ENCODE measurements around the gene SHKBP1. TPM values are rescaled to one million over a fixed set of nuclear protein-coding genes. Genes with fewer than 3 reads are reported as not detected.
A peak's percentile ranks its signal among the peaks of the same experiment; 100 is the strongest.

SHKBP1 gene
- total and polyA plus RNA-seq, 9 of the 15 experiments (the other 6 are each of a cell fraction or from before 2014, with no cell fraction given), result 1.2 to 58.1 (median 22.3) TPM

GRCh38 chr19:40529093-40529954 is 47.3 kb upstream of the SHKBP1 start (continued):
- TF ChIP-seq E2F8 (IDR thresholded peaks at IDR 0.05; ENCODE audit: low read depth, partially characterized antibody), result peak; percentile 31
- TF ChIP-seq, protein P1, sequence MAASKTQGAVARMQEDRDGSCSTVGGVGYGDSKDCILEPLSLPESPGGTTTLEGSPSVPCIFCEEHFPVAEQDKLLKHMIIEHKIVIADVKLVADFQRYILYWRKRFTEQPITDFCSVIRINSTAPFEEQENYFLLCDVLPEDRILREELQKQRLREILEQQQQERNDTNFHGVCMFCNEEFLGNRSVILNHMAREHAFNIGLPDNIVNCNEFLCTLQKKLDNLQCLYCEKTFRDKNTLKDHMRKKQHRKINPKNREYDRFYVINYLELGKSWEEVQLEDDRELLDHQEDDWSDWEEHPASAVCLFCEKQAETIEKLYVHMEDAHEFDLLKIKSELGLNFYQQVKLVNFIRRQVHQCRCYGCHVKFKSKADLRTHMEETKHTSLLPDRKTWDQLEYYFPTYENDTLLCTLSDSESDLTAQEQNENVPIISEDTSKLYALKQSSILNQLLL (CRISPR knock-in tag; IDR thresholded peaks at IDR 0.05; ENCODE audit: borderline replicate concordance), result no peak
- TF ChIP-seq, protein P2, sequence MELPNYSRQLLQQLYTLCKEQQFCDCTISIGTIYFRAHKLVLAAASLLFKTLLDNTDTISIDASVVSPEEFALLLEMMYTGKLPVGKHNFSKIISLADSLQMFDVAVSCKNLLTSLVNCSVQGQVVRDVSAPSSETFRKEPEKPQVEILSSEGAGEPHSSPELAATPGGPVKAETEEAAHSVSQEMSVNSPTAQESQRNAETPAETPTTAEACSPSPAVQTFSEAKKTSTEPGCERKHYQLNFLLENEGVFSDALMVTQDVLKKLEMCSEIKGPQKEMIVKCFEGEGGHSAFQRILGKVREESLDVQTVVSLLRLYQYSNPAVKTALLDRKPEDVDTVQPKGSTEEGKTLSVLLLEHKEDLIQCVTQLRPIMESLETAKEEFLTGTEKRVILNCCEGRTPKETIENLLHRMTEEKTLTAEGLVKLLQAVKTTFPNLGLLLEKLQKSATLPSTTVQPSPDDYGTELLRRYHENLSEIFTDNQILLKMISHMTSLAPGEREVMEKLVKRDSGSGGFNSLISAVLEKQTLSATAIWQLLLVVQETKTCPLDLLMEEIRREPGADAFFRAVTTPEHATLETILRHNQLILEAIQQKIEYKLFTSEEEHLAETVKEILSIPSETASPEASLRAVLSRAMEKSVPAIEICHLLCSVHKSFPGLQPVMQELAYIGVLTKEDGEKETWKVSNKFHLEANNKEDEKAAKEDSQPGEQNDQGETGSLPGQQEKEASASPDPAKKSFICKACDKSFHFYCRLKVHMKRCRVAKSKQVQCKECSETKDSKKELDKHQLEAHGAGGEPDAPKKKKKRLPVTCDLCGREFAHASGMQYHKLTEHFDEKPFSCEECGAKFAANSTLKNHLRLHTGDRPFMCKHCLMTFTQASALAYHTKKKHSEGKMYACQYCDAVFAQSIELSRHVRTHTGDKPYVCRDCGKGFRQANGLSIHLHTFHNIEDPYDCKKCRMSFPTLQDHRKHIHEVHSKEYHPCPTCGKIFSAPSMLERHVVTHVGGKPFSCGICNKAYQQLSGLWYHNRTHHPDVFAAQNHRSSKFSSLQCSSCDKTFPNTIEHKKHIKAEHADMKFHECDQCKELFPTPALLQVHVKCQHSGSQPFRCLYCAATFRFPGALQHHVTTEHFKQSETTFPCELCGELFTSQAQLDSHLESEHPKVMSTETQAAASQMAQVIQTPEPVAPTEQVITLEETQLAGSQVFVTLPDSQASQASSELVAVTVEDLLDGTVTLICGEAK (IDR thresholded peaks at IDR 0.05), result no peak
- TF ChIP-seq, protein P2 (CRISPR knock-in tag; IDR thresholded peaks at IDR 0.05), result no peak
- TF ChIP-seq, protein P3, sequence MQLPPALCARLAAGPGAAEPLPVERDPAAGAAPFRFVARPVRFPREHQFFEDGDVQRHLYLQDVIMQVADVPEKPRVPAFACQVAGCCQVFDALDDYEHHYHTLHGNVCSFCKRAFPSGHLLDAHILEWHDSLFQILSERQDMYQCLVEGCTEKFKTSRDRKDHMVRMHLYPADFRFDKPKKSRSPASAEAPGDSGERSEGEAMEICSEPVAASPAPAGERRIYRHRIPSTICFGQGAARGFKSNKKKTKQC (CRISPR knock-in tag; IDR thresholded peaks at IDR 0.05), result no peak
- TF ChIP-seq, protein P4, sequence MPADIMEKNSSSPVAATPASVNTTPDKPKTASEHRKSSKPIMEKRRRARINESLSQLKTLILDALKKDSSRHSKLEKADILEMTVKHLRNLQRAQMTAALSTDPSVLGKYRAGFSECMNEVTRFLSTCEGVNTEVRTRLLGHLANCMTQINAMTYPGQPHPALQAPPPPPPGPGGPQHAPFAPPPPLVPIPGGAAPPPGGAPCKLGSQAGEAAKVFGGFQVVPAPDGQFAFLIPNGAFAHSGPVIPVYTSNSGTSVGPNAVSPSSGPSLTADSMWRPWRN (IDR thresholded peaks at IDR 0.05; ENCODE audit: low read depth), result no peak
- TF ChIP-seq MEF2A (IDR thresholded peaks at IDR 0.05; ENCODE audit: control insufficient read depth, low read depth, low read length), result no peak
- no peak for TF ChIP-seq FOXA3 (CRISPR knock-in tag; conservative IDR thresholded peaks at IDR 0.05 in 1 of 2, IDR thresholded peaks at IDR 0.05 in 1 of 2)
- peak; percentile 85 for TF ChIP-seq HMGN3 (IDR thresholded peaks at IDR 0.05; ENCODE audit: borderline replicate concordance, extremely low read depth, insufficient read length, low read depth, low read length)
- no peak for TF ChIP-seq ZNF197 (CRISPR knock-in tag; IDR thresholded peaks at IDR 0.05; ENCODE audit: low read depth)

Measured in K562 (cell line).